NCI-H1436 treated with DMSO at 0.1 percent for 48 hours (cell line): ENCODE measurements around the gene SAG.

Experiments
- DNase-seq: peaks from one replicate; lab custom pipeline; 2025; lab: John Stamatoyannopoulos, UW

The SAG gene

GRCh38 chr2:233289648-233290047, 18.0 kb upstream of the SAG start:
- no peak for DNase-seq

- no peak for DNase-seq
Measured at GRCh38 chr2:233290051-233290845, 17.4 kb upstream of the SAG start.

GRCh38 chr2:233295891-233296290, 11.7 kb upstream of the SAG start:
- DNase-seq = no peak

- DNase-seq = no peak
Measured at GRCh38 chr2:233297076-233297475, 10.5 kb upstream of the SAG start.

- no peak for DNase-seq
Measured at GRCh38 chr2:233300401-233300800, 7.2 kb upstream of the SAG start.

GRCh38 chr2:233301248-233301647, 6.4 kb upstream of the SAG start:
- no peak for DNase-seq

- DNase-seq = no peak
Measured at GRCh38 chr2:233301811-233302210, 5.8 kb upstream of the SAG start.

- DNase-seq = no peak
Measured at GRCh38 chr2:233303252-233303651, 4.4 kb upstream of the SAG start.

GRCh38 chr2:233311241-233311926, 3.8 kb downstream of the SAG start:
- DNase-seq = no peak

GRCh38 chr2:233312874-233313273, 5.3 kb downstream of the SAG start:
- DNase-seq = no peak

GRCh38 chr2:233314180-233314925, 6.7 kb downstream of the SAG start:
- no peak for DNase-seq

GRCh38 chr2:233317196-233317943, 9.8 kb downstream of the SAG start:
- no peak for DNase-seq

GRCh38 chr2:233319256-233319655, 11.6 kb downstream of the SAG start:
- no peak for DNase-seq

GRCh38 chr2:233320470-233320869, 12.9 kb downstream of the SAG start:
- DNase-seq = no peak

GRCh38 chr2:233321166-233321565, 13.6 kb downstream of the SAG start:
- no peak for DNase-seq

GRCh38 chr2:233323851-233324250, 16.2 kb downstream of the SAG start:
- no peak for DNase-seq

GRCh38 chr2:233325256-233325655, 17.6 kb downstream of the SAG start:
- no peak for DNase-seq

- DNase-seq = no peak
Measured at GRCh38 chr2:233325814-233326213, 18.2 kb downstream of the SAG start.

GRCh38 chr2:233326500-233326899, 18.9 kb downstream of the SAG start:
- no peak for DNase-seq

- no peak for DNase-seq
Measured at GRCh38 chr2:233328922-233329321, 21.3 kb downstream of the SAG start.

- no peak for DNase-seq
Measured at GRCh38 chr2:233329489-233330135, 22.0 kb downstream of the SAG start.

- no peak for DNase-seq
Measured at GRCh38 chr2:233331536-233331935, 23.9 kb downstream of the SAG start.
